GM23248 (cell line): ENCODE results near the gene RBP4. TPM values are rescaled to one million over a fixed set of nuclear protein-coding genes. Genes with fewer than 3 reads are reported as not detected.
A peak's percentile ranks its signal among the peaks of the same experiment; 100 is the strongest.

Source experiments
- DNase-seq: peaks from one replicate; pipeline ENCODE4 v3.0.0-alpha.2; 2015
- H2AFZ ChIP-seq: fragments of 200-600 bp; sonication (generic); 2 replicates; pipeline ENCODE4 v1.6.1; 2016; ENCODE audit warnings: antibody characterized with exemption
- H3F3A ChIP-seq: fragments of 200-600 bp; sonication (generic); 2 replicates; pipeline ENCODE4 v1.6.1; 2016; ENCODE audit warnings: mild to moderate bottlenecking, antibody characterized with exemption, mixed run types; ENCODE audit not compliant: insufficient read depth
- H3K27ac ChIP-seq: fragments of 200-600 bp; sonication (generic); 2 replicates; pipeline ENCODE4 v1.5.1; 2016; ENCODE audit warnings: mild to moderate bottlenecking
- H3K27me3 ChIP-seq: fragments of 200-600 bp; sonication (generic); replicated peaks from 2 replicates; pipeline ENCODE4 v1.6.1; 2016; ENCODE audit warnings: mild to moderate bottlenecking; ENCODE audit not compliant: insufficient read depth
- H3K36me3 ChIP-seq: fragments of 200-600 bp; sonication (generic); 2 replicates; pipeline ENCODE4 v1.6.1; 2016; ENCODE audit warnings: low read depth, mild to moderate bottlenecking
- H3K4me1 ChIP-seq: fragments of 200-600 bp; sonication (generic); 2 replicates; pipeline ENCODE4 v1.6.1; 2016; ENCODE audit warnings: mild to moderate bottlenecking; ENCODE audit not compliant: insufficient read depth
- H3K4me2 ChIP-seq: fragments of 200-600 bp; sonication (generic); one replicate; pipeline ENCODE4 v1.6.1; 2016; ENCODE audit warnings: mild to moderate bottlenecking; ENCODE audit not compliant: unreplicated experiment
- H3K4me3 ChIP-seq: fragments of 200-600 bp; sonication (generic); 2 replicates; pipeline ENCODE4 v1.5.1; 2016; ENCODE audit warnings: mild to moderate bottlenecking
- H3K79me2 ChIP-seq: fragments of 200-600 bp; sonication (generic); 2 replicates; pipeline ENCODE4 v1.6.1; 2016; ENCODE audit warnings: mild to moderate bottlenecking; ENCODE audit not compliant: insufficient read depth
- H3K9ac ChIP-seq: fragments of 200-600 bp; sonication (generic); 2 replicates; pipeline ENCODE4 v1.6.1; 2016; ENCODE audit warnings: mild to moderate bottlenecking
- H3K9me2 ChIP-seq: fragments of 200-600 bp; sonication (generic); 2 replicates; pipeline ENCODE4 v1.6.1; 2016; ENCODE audit warnings: mixed run types, mild to moderate bottlenecking, moderate library complexity; ENCODE audit not compliant: insufficient read depth
- H3K9me3 ChIP-seq: fragments of 200-600 bp; sonication (generic); one replicate; pipeline ENCODE4 v1.6.1; 2017; ENCODE audit warnings: low read depth
- H4K20me1 ChIP-seq: fragments of 200-600 bp; sonication (generic); 2 replicates; pipeline ENCODE4 v1.6.0; 2016; ENCODE audit not compliant: insufficient read depth
- EZH2 ChIP-seq: fragments of 200-600 bp; sonication (generic); IDR thresholded peaks from 2 replicates; pipeline ENCODE4 v1.6.1; 2018; ENCODE audit warnings: antibody characterized with exemption, mild to moderate bottlenecking; ENCODE audit not compliant: insufficient read depth, poor library complexity, severe bottlenecking
- EZH2phosphoT487 ChIP-seq: fragments of 200-600 bp; sonication (generic); IDR thresholded peaks from 2 replicates; pipeline ENCODE4 v1.6.1; 2018; ENCODE audit warnings: antibody characterized with exemption, moderate library complexity, mild to moderate bottlenecking, low read depth; ENCODE audit not compliant: insufficient read depth
- WGBS, 2 experiments: methylation state at CpG; one replicate each; pipeline ENCODE4 v1.1.6; 2015 to 2017; ENCODE audit warnings: low lambda C conversion rate in 2 of 2, low coverage in 1 of 2; ENCODE audit errors: missing lambda C conversion rate in 2 of 2; 5-methylcytosine and 5-hydroxymethylcytosine counted together
- in situ Hi-C: fragments of 300-500 bp; cut with MboI; formaldehyde crosslinking; loops from 2 replicates; pipeline ENCODE4 v1.15.0; 2020
- polyA plus RNA-seq: library from polyadenylated mRNA; unstranded; fragments of >200 nt; fragmentation: Nextera tagmentation; extraction: Ambion mirVana; gene quantifications from 2 replicates; pipeline ENCODE4 v1.2.1, GENCODE V29; 2016
- total RNA-seq: library from RNA; depleted of rRNA; stranded (reverse); fragments of >200 nt; shearing (Covaris generic); gene quantifications from 2 replicates; pipeline ENCODE4 v1.2.3, GENCODE V29; 2014

The RBP4 gene
- total and polyA plus RNA-seq, 2 experiments from 2014 or later, result 0.46 TPM; not detected in 1

DNA sequence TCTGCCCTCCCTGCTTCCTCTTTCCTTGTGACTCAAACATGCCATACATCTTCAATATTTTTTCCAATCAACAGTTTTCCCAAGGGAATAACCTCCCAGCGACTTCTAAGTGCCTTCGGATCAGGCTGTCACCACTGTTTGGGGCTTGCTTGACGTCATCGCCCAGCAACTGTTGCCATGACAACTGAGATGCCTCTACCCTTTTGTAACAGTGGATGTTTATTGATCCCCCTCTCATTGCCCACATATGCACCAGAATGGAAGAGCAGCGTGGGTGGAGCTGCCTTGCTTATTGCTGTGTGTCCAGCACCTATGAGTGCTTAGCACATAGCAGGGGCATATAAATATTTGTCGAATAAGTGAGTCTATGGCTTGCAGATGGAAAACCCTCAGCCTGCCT, 20.2 kb downstream of the RBP4 start:
- peak; percentile 17 for DNase-seq
- Histone ChIP-seq H3K4me1 (no peaks in the 10 kb centered on the region), H3K36me3 (no peaks in the 10 kb centered on the region), H3K9me2 (no peaks in the 10 kb centered on the region), H3K27me3 (peaks cover 10% of the 10 kb centered on the region; the same call in 1 of the 2 replicates), H3K4me2 (no peak overlapping the region), H3K4me3 (no peak overlapping the region), H3K79me2 (no peaks in the 10 kb centered on the region), H3F3A (no peaks in the 10 kb centered on the region), H2AFZ (no peak overlapping the region), H3K27ac (no peak overlapping the region), H4K20me1 (no peaks in the 10 kb centered on the region), H3K9ac (no peak overlapping the region), H3K9me3 (no peaks in the 10 kb centered on the region)
- TF ChIP-seq EZH2, result no peak
- TF ChIP-seq EZH2phosphoT487, result no peak
- in situ Hi-C loops, result no loop called here
- 11 to 18% methylated on average over 6 of the region's 6 CpGs for WGBS, 2 experiments

DNA sequence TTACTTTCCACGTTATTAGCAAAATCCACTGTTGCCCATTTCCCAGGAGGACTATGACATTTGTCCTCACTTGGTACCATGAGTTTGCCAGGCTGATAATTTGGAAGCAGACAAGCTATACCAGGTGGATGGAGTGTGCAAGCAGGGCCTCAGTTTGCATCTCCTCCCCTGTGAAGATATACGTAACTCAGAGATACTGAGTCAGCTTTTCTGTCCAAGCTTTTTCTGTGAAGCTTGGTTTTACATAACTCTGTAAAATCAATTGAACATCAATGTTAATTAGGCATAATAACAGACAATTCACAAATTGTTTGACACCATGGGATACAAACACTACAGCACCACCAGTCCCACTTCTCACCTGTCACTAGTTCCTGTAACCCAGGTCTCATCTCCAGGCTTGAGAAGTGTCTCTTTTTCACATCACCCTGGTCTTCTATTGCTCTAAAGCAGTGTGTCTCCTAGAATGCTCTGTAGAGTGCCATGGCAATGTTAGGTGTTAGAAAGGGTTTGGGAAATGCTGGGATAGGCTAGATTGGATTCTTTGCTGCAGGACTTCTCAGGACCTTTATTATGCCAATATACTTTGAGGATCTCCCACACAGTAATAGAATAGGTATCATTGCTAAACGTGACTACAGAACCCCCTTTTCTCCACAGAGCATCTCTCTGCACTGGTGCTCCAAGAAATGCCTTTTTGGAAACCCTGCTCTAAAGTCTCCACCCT, 20.9 kb downstream of the RBP4 start:
- H3K27me3 ChIP-seq, result peaks cover 12% of the 10 kb centered on the region; the same call in 1 of the 2 replicates
- WGBS, 2 experiments, result 51 to 54% methylated on average over 3 of the region's 3 CpGs
- no peak overlapping the region for H3K4me3 ChIP-seq
- no peak overlapping the region for H3K4me2 ChIP-seq
- H3K4me1 ChIP-seq, result no peaks in the 10 kb centered on the region
- H2AFZ ChIP-seq, result no peak overlapping the region
- TF ChIP-seq EZH2 (no peak), EZH2phosphoT487 (no peak)
- H3K79me2 ChIP-seq, result no peaks in the 10 kb centered on the region
- no peak overlapping the region for H3K9ac ChIP-seq
- no peak overlapping the region for H3K27ac ChIP-seq
- no peaks in the 10 kb centered on the region for H3K9me3 ChIP-seq
- no peaks in the 10 kb centered on the region for H3K36me3 ChIP-seq
- H3K9me2 ChIP-seq, result no peaks in the 10 kb centered on the region
- no peaks in the 10 kb centered on the region for H4K20me1 ChIP-seq
- no peak for DNase-seq
- in situ Hi-C loops, result no loop called here
- H3F3A ChIP-seq, result no peaks in the 10 kb centered on the region

DNA sequence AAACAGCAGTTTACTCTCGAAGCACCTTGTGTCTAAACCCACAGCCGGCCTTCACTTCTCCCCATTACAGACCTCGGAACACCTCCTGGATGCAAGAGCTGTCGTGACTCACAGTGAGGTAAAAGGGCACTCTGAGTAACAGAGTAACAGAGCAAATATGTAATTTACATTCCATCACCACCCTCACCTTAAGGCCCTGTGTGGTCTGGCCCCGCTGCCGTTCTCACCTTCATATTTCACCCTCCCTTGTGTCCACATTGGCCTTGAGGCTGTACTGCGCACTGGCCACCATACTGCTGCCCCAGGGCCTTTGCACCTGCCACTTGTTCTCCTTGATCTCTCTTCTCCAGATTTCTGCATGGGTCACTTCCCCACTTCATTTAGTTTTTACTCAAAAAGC, 21.9 kb downstream of the RBP4 start:
- TF ChIP-seq EZH2phosphoT487, result no peak
- TF ChIP-seq EZH2, result no peak
- Histone ChIP-seq H3K4me3 (no peak overlapping the region), H3K4me2 (no peak overlapping the region), H2AFZ (no peak overlapping the region), H3K27ac (no peak overlapping the region), H3K4me1 (no peaks in the 10 kb centered on the region), H3K9me2 (no peaks in the 10 kb centered on the region), H4K20me1 (no peaks in the 10 kb centered on the region), H3K9me3 (no peaks in the 10 kb centered on the region), H3K79me2 (no peaks in the 10 kb centered on the region), H3K36me3 (no peaks in the 10 kb centered on the region), H3F3A (no peaks in the 10 kb centered on the region), H3K27me3 (peaks cover 20% of the 10 kb centered on the region; the same call in 1 of the 2 replicates), H3K9ac (no peak overlapping the region)
- DNase-seq, result no peak
- in situ Hi-C loops, result no loop called here
- WGBS, 2 experiments, result 68 to 70% methylated on average over 7 of the region's 7 CpGs

DNA sequence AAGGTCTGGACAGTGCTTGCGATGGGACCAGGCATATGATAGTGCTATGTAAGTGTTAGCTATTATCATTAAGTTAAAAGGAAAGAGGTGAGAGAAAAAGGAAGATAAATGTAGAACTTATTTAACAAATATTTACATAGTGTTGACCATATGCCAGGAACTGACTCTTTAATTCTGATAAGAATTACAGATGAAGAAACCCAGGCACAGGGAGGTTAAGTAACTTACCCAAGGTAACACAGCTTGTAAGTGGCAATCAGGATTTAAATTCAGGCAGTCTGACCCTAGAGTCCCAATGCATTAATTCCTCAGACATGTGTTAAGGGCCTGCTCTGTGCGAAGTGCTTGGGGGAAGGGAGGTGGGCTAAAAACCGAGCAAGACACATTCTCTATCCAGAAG, 23.5 kb downstream of the RBP4 start:
- in situ Hi-C loops, result no loop called here
- no peak for TF ChIP-seq EZH2
- TF ChIP-seq EZH2phosphoT487, result no peak
- Histone ChIP-seq H3K4me1 (no peaks in the 10 kb centered on the region), H2AFZ (no peak overlapping the region), H3K9me2 (no peaks in the 10 kb centered on the region), H3K9me3 (no peaks in the 10 kb centered on the region), H4K20me1 (no peaks in the 10 kb centered on the region), H3K9ac (no peak overlapping the region), H3K27ac (no peak overlapping the region), H3F3A (no peaks in the 10 kb centered on the region), H3K79me2 (no peaks in the 10 kb centered on the region), H3K36me3 (no peaks in the 10 kb centered on the region), H3K4me3 (no peak overlapping the region), H3K27me3 (peaks cover 30% of the 10 kb centered on the region), H3K4me2 (no peak overlapping the region)
- 53 to 68% methylated on average over 3 of the region's 3 CpGs for WGBS, 2 experiments
- no peak for DNase-seq

DNA sequence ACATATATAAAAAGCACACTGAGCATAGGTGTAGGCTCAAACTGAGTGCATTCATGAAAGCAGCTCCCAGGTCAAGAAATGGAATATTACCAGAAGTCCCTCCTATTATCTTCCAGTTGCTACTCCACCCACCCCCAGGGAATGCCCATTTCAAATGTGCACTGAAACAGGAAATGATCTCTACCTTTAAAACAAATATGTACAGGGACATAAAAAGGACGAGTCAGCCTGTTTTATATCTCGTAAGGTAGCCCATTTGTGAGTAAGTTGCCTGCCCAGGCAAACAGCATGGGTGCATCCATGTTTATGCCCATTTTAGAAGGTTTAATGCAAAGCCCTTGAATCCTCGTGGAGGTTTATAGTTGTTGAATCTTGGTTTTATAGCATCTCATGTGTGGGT, 24.1 kb downstream of the RBP4 start:
- 47 to 49% methylated on average over 3 of the region's 3 CpGs for WGBS, 2 experiments
- H3K9me2 ChIP-seq, result no peaks in the 10 kb centered on the region
- H3F3A ChIP-seq, result no peaks in the 10 kb centered on the region
- no peaks in the 10 kb centered on the region for H3K9me3 ChIP-seq
- in situ Hi-C loops, result no loop called here
- no peak overlapping the region for H3K4me2 ChIP-seq
- H3K4me1 ChIP-seq, result no peaks in the 10 kb centered on the region
- H3K4me3 ChIP-seq, result no peak overlapping the region
- H3K9ac ChIP-seq, result no peak overlapping the region
- H3K79me2 ChIP-seq, result no peaks in the 10 kb centered on the region
- DNase-seq, result no peak
- TF ChIP-seq EZH2 (no peak), EZH2phosphoT487 (no peak)
- H3K27ac ChIP-seq, result no peak overlapping the region
- peaks cover 37% of the 10 kb centered on the region for H3K27me3 ChIP-seq
- H3K36me3 ChIP-seq, result no peaks in the 10 kb centered on the region
- no peaks in the 10 kb centered on the region for H4K20me1 ChIP-seq
- no peak overlapping the region for H2AFZ ChIP-seq
